Measurements from ENCODE around the gene PSRC1.

PSRC1 gene

DNA sequence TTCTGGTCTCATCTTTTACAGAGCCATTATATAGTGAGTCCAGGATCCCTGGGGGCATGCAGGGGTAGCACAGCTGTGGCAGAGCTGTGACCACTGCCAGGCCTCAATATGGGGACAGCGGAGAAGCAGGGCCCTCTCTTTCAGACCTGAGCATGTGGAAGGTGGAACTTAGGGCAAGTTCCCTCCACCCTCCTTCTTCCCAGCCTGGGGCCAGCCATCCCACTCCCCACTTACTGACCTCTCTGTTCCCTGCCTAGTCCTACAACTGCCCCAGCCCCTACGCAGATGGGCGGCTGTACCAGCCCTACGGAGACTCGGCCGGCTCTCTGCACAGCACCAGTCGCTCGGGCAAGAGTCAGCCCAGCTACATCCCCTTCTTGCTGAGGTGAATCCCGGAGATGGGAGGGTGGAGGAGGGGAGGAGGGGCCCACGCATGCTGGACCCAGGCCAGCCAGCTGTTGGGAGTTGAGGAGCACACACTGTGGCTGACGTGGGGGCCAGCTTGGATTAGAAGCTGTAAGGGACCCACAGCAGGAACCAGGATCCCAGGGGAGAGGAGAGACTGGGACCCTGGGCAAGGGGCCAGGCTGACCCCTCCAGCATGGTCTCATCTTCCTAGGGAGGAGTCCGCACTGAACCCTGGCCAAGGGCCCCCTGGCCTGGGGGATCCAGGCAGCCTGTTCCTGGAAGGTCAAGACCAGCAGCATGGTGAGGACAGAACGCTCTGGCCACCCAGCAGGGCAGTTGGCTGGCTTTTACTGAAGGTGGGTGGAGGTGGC, 10.7 kb downstream of the PSRC1 start:
- no peak for DNase-seq (ENCODE audit: low spot score)

DNA sequence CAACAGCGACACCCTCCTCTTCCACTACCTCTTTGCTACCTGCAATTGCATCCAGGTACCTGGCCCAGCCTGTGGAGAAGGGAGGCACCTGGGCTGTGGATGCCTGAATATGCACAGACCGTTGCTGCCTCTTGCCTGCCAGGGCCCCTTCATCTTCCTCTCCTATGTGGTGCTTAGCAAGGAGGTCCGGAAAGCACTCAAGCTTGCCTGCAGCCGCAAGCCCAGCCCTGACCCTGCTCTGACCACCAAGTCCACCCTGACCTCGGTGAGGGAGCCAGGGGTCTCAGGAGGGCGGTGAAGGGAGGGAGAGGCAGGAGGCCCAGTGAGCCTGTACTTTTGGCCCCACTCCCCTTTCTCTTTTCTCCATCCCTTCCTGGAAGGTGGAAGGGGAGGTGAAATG, 11.5 kb downstream of the PSRC1 start:
- no peak for DNase-seq (ENCODE audit: low spot score)

DNA sequence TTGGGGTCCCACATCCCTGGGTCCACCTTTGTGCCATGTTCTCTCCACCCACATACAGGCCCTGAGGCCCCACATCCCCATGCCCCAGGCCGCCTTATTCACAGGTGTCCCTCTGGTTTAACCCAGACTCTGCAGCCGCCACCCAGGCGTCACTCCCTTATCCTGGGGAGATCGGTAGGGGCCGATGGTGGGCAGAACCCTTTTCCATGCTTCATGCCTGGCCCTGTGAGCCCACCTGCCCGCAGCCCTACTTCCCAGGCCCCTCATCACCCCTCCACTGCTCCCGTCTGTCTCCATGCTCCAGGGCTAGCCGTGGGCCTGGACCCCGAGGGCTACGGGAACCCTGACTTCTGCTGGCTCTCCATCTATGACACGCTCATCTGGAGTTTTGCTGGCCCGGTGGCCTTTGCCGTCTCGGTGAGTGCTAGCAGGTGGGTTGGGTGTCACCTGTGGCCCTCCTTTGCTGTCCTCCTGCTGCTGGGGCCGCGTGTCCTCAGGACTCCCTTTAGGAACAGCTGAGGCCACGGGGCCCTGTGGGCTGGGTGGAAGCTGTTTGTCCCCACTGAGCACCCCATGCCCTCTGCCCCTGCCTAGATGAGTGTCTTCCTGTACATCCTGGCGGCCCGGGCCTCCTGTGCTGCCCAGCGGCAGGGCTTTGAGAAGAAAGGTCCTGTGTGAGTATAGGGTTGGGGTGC, 12.2 kb downstream of the PSRC1 start:
- DNase-seq (ENCODE audit: low spot score), result no peak

DNA sequence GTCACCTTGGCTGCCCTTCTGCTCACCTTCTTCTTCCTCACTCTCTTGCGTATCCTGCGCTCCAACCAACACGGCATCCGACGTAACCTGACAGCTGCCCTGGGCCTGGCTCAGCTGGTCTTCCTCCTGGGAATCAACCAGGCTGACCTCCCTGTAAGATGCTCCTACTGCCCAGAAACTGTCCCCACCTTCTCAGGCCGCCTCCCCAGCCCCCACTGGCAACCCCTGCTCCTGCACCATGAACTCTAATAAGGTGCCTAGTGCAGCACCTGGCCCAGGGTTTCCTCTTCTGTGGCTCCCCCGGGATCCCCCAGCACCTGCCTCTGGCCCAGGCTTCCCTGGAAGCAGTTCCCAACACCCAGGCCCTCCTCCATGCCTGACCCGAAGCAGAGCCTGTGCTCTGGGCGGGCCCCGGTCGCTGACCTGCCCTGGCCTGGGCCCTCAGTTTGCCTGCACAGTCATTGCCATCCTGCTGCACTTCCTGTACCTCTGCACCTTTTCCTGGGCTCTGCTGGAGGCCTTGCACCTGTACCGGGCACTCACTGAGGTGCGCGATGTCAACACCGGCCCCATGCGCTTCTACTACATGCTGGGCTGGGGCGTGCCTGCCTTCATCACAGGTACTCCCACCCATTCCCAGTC, 12.8 kb downstream of the PSRC1 start:
- DNase-seq (ENCODE audit: low spot score), result no peak

DNA sequence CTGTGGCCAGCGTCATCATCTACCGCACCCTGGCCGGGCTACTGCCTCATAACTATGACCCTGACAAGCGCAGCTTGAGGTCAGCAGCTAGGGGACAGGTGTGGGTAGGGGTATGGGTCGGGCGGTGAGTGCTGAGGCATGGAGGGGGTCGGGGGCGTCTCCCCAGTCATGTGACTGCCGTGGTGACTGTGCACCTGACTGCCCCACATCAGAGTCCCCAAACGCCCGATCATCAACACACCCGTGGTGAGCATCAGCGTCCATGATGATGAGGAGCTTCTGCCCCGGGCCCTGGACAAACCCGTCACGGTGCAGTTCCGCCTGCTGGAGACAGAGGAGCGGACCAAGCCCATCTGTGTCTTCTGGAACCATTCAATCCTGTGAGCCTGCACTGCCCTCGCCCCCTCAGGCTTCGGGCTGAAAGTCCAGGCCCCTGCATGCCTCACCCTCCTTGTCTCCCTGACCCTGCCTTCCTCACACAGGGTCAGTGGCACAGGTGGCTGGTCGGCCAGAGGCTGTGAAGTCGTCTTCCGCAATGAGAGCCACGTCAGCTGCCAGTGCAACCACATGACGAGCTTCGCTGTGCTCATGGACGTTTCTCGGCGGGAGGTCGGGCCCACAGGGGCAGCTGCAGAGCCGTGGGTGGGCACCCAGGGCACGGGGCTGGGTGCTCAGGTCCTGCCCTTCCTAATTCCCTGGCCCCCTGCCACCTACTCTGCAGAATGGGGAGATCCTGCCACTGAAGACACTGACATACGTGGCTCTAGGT, 13.5 kb downstream of the PSRC1 start:
- DNase-seq (ENCODE audit: low spot score), result no peak

DNA sequence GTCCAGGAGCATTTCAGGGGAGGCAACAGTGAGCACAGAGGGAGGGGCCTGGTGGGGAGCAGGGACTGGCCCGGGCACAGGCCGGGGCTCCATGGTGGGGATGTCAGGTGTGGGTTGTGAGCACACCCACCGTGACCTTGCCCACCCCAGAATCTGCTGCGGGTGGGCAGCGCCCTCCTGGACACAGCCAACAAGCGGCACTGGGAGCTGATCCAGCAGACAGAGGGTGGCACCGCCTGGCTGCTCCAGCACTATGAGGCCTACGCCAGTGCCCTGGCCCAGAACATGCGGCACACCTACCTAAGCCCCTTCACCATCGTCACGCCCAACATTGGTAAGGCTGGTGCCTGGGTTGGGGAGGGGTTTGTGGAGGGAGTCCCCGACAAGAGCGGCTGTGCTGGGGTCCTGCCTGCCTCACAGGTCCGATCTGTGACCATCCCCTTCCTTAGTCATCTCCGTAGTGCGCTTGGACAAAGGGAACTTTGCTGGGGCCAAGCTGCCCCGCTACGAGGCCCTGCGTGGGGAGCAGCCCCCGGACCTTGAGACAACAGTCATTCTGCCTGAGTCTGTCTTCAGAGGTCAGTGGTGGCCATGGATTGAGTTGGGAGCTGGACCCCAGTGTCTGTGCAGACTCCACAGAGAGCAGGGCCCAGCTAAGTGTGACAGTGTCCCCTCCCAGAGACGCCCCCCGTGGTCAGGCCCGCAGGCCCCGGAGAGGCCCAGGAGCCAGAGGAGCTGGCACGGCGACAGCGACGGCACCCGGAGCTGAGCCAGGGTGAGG, 14.3 kb downstream of the PSRC1 start:
- DNase-seq (ENCODE audit: low spot score), result no peak

DNA sequence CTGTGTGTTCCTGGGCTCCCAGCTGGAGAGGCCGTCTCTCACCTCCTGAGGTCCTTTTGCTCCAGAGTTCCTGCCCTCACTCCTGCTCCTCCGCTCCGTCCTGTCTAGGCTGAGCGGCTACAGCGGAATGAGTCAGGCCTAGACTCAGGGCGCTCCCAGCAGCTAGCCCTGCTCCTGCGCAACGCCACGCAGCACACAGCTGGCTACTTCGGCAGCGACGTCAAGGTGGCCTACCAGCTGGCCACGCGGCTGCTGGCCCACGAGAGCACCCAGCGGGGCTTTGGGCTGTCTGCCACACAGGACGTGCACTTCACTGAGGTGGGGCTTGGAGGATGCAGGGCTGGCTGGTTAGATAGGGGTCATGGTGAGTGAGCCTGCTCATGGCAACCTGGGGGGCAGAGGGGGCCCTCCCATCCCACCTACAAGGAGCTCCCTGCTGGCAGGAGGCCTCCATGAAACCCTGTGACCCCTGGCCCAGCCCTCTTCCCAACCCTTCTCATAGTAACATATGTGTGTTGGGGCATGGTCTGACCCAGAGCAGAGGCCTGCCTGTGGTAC, 15.1 kb downstream of the PSRC1 start:
- no peak for DNase-seq (ENCODE audit: low spot score)

DNA sequence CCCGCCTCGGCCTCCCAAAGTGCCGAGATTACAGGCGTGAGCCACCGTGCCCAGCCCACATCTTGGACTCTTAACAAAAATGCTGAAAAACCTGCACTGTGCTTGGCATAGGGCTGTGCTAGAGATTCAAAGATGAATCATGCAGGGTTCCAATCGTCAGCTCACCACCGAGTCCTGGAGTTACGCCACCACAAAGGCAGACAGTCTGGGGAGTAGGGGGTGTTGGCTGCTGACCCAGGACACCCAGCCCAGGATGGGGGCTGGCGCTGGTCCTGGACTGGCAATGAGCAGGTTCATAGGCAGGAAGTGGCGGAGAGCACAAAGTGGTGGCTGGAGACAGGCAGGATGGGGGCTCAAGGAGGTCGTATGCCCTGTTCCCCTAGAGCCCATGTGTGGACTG, 16.0 kb downstream of the PSRC1 start:
- DNase-seq (ENCODE audit: low spot score), result no peak

DNA sequence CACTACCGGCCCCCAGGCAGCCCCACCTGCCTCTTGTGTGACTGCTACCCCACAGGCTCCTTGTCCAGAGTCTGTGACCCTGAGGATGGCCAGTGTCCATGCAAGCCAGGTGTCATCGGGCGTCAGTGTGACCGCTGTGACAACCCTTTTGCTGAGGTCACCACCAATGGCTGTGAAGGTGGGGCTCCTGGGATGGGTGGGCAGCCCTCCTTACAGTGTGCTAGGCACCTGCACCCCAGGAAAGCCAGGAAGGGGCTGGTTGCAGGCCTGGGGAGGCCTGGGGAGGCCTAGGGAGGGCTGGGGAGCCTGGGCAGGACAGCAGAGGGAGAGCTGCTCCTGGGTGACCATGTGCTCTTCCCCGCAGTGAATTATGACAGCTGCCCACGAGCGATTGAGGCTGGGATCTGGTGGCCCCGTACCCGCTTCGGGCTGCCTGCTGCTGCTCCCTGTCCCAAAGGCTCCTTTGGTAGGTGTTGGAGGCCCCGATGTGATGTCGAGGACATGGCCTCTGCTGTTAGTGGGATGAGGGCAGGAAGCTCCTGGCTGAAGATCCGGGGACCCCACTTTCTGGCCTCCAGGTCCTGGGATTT, 17.1 kb downstream of the PSRC1 start:
- DNase-seq (ENCODE audit: low spot score), result no peak

DNA sequence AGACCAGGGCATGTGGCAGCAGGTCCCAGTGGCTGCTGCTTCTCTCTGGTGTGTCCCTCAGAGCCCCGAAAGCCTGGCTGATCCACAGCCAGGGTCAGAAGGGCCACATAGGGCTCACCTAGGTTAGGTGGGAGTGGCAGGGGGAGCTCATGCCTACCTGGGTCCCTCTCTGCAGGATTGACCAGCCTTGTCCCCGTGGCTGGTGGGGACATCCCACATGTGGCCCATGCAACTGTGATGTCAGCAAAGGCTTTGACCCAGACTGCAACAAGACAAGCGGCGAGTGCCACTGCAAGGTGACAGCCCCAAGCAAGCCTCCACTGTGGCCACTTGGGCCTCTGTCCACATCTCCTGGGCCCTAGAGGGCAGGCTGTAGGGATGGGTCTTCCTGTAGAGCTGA, 17.9 kb downstream of the PSRC1 start:
- DNase-seq (ENCODE audit: low spot score), result no peak

DNA sequence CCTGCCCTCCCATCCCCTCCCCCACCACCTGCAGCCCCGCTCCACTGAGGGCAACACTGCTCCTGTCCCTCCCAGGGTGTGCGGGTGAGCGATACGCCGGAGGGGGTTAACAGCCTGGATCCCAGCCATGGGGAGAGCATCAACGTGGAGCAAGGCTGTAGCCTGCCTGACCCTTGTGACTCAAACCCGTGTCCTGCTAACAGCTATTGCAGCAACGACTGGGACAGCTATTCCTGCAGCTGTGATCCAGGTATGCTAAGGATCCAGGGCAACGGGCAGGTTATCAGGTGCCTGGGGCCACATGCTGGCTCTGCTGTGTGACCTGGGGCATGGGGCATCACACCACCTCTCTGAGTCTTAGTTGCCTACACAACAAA, 18.6 kb downstream of the PSRC1 start:
- DNase-seq (ENCODE audit: low spot score), result no peak

DNA sequence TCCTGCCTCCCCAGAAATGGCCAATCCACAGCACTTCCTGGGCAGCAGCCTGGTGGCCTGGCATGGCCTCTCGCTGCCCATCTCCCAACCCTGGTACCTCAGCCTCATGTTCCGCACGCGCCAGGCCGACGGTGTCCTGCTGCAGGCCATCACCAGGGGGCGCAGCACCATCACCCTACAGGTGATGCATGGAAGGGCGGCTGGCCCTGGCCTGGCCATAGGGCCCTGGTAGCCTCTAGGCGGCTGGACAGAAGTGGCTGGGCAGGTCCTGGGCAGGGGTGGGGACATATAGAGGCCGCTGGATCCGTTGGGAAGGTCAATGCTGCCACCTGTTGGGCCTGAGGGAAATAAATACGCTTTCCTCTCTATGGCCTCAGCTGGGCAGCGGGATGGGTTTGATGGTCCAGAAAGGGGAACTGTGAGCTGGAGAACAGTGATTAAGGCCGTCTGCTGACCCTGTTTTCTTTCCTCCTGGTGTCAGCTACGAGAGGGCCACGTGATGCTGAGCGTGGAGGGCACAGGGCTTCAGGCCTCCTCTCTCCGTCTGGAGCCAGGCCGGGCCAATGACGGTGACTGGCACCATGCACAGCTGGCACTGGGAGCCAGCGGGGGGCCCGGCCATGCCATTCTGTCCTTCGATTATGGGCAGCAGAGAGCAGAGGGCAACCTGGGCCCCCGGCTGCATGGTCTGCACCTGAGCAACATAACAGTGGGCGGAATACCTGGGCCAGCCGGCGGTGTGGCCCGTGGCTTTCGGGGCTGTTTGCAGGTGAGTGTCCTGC, 19.2 kb downstream of the PSRC1 start:
- DNase-seq (ENCODE audit: low spot score), result peak; percentile 85

DNA sequence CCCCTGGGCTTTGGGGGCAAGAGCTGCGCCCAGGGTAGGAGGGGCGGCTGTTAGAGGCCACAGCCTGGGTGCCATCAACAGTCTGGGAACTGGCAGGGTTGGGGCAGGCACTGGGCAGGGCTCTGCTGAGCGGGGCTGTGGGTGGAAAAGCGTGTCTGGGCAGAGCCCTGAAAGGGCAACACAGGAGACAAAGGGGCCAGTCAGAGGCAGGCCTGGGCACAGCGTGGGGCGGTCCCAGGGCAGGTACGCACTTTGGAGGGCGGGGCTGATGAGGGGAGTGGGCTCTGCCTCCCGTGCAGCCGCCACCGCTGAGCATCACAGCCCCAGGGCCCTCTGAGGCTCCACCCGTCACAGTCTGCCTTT, 19.7 kb downstream of the PSRC1 start:
- no peak for DNase-seq (ENCODE audit: low spot score)

DNA sequence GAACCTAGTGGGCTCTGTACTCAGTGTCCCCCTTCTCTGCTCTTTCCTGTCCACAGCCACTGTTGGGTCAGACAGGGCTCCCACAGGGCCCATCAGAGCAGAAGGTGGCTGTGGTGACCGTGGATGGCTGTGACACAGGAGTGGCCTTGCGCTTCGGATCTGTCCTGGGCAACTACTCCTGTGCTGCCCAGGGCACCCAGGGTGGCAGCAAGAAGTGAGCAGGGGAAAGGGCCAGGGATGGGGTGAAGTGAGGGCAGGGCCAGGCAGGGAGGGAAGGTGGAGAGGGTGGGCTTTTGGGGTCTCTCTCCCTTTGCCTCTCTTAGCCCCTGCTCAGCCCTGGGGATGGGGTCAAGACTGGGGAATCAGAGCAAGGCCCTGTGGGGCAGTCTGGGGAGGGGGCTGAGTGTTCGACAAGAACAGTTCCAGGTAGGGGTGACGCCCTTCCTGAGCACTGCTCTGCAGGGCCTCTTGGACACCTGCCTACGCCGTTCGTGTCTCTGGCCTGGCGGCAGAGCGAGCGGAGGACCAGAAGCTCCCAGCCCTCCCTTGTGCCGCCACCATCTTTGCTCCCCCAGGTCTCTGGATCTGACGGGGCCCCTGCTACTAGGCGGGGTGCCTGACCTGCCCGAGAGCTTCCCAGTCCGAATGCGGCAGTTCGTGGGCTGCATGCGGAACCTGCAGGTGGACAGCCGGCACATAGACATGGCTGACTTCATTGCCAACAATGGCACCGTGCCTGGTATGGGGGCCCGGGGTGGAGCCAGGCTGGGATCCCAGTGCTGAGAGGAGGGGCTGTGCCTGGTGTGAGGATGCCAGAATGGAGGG, 20.5 kb downstream of the PSRC1 start:
- no peak for DNase-seq (ENCODE audit: low spot score)

DNA sequence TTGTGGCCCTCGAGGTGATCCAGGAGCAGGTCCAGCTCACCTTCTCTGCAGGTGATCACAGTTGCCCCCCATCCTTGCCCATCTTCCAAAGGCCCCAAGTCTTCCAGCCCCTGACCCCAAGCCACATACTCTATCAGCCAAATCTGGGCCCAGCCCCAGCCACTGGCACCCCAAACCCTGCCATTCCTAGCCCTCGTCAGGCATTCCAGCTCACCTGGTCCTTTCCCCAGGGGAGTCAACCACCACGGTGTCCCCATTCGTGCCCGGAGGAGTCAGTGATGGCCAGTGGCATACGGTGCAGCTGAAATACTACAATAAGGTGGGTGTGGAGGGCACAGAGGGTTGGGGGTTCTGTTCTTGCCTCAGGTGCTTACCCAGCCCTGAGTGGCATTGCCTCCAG, 21.4 kb downstream of the PSRC1 start:
- no peak for DNase-seq (ENCODE audit: low spot score)

DNA sequence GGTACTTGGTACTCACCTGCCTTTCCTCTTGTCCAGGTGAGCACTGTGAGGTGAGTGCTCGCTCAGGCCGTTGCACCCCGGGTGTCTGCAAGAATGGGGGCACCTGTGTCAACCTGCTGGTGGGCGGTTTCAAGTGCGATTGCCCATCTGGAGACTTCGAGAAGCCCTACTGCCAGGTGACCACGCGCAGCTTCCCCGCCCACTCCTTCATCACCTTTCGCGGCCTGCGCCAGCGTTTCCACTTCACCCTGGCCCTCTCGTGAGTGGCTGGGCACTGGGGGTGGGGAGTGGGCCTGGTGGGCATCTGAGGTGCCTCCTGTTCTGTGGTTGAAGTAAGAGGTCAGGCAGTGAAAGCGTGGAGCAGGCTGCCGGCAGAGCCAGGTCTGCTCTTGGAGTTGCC, 21.9 kb downstream of the PSRC1 start:
- no peak for DNase-seq (ENCODE audit: low spot score)

DNA sequence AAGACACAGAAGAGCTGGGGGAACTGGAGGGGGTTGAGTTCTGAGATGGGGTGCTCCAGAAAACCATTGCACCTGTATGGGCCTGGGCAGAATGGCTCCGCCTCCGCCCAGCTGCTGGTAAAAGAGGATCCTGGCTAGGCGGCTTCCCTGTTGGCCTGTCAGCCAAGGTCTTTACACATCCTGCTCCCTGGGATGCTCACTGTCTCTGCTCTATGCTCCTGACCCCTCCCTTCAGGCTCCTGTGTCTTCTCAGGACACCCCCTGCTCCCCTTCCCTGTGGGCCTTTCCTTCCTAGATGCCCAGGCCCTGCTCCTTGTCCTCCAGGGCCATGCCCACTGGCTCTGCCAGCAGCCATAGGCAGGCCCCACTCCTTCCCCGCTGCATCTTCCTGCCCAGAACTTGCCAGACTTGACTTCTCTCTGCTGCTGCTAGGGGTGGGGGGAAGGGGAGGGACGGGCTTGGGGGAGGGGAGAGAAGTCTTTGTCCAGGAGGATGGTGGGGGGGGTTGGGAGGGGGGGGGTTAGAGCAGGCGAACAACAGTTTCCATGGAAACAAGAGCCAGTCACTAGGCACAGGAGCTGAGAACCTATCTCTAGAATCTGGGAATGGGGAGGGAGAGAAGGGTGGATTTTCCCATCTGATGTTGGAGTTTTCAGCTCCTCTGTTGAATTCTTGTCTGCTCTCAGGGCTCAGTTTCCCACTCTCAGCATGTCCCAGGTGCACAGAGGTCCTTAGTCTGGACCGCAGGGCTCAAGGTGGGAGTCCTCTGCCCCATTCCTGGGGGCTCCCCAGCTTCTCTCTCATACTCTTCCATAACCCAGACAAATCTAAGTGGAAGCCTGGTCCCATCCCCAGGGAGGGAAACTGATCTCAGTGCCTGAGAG, 23.0 kb downstream of the PSRC1 start:
- no peak for DNase-seq (ENCODE audit: low spot score)
